Dedifferentiated amniotic fluid mesenchymal stem cell (primary cell): Measurements from ENCODE around the gene LMOD1.
A peak's percentile ranks its signal among the peaks of the same experiment; 100 is the strongest.
"Not testable (repeated sequence)": the region's sequence is repeated elsewhere in the genome, so short reads cannot be mapped to it uniquely, and the experiment has no call there.

Experiments used
- DNase-seq: peaks from one replicate; pipeline ENCODE4 v3.0.0-alpha.2; 2016; ENCODE audit errors: extremely low spot score

Gene LMOD1

DNA sequence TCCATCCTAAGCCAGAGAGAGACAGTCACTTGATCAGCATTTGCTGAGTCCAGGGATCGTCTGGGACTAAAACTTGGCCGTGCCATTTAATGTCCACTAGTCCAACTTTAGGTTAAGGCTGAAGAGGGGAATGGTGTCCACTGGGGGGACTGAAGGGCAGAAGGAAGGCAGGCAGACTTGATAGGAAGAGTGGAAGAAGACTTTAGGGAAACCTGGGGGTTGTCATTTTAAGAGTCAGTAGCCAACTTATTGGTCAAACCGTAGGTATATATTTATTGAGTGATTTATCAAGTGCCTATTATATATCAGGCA lies 1.3 kb upstream of the LMOD1 start:
- DNase-seq = no peak

GRCh38 chr1:201945863-201946223 lies 505 bp downstream of the LMOD1 start:
- DNase-seq = no peak

- DNase-seq = no peak
Measured at GRCh38 chr1:201945157-201945556, 1.2 kb downstream of the LMOD1 start.

DNA sequence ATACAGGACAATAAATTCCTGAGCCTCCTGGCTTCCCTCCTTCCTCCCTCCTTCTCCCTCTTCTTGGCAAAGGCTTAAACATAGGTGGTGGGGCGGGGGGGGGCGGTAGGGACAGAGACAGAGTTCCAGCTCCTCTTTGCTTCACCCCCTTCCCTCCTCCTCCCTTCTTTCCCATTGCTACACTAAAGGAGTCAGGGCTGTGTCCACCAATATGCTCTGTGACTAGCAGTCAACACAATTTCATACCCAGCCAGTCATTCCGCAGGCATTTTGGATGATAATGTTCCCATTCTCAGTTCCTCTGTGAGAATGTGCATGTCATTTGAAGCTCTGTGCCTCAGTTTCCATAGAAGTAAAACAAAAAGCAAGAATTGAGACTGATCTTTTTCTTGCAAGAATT lies 1.7 kb downstream of the LMOD1 start:
- DNase-seq = no peak

- no peak for DNase-seq
Measured at GRCh38 chr1:201944002-201944401, 2.3 kb downstream of the LMOD1 start.

DNA sequence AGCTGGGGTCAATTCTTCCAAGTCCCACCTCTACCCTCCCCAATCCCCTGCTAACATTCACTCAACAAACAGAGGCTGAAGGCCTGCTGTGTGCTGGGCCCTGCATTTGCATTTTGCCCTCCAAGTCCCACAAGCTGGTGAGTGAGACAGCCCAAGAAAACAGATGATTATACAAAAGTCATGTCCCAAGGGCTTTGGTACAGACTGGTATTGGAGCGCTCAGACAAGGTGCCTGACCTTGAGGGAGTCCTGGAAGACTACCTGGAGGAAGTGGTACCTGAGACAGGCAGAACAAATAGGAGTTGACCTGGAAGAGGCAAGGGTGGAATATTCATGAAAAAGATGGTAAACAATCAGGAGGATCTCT lies 4.2 kb downstream of the LMOD1 start:
- DNase-seq = no peak

DNA sequence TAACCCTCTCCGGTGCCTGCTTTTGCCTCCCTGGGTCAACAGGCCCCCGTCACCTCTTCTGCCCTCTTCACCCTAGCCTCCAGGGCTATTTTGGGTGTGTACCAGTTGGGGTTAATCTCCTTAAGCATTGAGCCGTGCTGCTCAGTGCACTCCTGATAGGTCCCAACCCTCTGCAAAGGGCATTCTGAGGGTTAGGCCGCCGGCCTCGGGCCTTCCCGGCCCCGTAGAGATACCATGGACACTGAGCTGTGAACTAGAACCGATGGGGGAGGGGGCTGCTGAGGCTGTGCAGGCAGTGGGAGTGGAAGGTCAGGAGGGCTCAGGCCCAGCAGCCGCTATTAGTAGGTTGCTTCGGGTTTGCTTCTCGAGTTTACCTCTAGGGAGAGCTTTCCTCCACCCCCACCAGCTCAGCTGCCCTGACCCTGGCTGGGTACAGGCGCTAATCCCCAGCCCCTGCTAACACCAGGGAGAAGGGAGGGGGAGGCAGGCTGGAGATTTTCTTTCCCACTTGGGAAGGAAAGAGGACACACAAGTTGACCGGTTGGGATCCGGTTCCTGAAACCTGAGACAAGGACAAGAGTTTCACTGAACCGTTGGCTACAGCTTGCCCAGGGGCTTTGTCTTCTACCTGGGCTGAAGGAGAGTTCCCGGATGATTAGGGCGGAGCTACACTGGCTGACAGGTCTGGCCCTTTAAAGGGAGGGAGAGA lies 4.8 kb downstream of the LMOD1 start:
- no peak for DNase-seq

DNA sequence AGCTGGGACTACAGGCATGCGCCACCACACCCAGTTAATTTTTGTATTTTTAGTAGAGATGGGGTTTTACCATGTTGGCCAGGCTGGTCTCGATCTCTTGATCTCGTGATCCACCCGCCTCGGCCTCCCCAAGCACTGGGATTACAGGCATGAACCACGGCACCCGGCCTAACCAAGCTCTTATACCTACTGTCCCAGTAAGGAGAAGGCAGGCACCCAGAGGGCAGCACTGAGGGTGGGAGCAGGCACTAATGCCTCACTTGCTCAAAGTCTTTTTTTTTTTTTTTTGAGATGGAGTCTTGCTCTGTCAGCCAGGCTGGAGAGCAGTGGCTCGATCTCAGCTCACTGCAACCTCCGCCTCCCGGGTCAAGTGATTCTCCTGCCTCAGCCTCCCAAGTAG lies 6.0 kb downstream of the LMOD1 start:
- not testable (repeated sequence) for DNase-seq

DNA sequence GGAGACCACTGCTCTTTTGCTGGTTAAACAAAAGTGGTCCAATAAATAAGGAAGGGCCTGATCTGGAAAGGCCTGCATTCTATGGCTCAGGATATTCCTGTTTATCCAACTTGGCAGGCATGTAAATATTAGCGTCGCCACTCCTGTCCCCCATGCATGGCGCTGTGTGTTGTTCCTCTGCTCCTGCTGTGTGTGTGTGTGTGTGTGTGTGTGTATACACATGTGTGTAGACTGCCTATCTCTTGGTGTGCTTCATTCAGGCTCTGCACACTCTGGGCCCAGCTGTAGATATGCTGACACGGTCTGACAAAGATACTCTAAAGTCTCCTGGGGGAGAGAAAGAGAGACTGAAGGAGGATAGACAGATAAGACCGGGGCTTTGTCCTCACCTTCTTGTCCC lies 6.8 kb downstream of the LMOD1 start:
- no peak for DNase-seq

GRCh38 chr1:201939148-201939547 lies 7.2 kb downstream of the LMOD1 start:
- no peak for DNase-seq

GRCh38 chr1:201938440-201939035 lies 7.8 kb downstream of the LMOD1 start:
- DNase-seq = no peak

DNA sequence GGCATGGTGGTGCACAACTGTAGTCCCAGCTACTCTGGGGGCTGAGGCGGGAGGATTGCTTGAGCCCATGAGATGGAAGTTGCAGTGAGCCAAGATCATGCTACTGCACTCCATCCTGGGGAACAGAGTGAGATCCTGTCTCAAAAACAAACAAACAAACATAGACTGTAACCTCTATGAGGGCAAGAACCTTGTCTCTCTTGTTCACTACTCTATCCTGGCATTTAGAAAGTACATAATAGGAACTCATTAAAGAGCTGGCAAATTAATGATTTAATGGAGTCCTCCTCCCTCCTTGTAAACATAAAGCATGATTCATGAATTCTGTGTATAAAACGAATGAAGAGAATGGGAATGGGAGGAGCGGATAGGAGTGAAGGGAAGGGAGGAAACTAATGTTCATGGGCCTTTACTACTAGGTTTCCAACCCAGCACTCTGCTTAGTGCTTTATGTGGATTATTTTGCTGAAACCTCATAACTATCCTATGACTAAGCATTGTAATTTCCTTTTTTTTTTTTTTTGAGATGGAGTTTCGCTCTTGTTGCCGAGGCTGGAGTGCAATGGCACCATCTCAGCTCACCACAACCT lies 8.6 kb downstream of the LMOD1 start:
- DNase-seq = peak; percentile 47

DNA sequence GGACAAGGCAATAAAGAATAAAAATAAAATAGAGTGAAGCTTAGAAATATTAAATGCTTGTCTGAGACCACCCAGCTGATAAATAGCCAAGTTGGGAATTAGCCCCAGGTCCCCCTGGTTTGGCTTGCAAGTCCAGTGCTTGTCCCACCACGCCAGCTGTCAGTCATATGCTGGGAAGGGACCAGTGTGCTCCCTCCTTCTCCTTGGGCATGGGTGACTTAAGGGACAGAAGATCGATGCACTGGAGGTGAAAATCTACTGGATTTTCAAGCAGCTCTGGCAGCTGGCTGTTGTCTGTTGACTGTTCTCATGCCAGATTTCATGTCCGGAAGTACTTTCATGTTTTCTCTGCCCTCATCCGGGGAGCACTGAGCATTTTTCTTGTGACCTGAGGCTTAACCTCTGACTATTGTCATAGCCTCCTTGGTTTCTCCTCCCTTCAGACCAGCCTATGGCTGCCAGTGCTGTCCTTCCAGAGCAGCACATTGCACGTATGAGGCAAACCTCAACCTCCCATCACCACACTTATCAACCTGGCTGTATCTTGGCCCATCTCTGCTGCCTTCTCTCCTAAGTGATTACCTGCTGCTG lies 12.4 kb downstream of the LMOD1 start:
- no peak for DNase-seq

GRCh38 chr1:201930803-201931202 lies 15.5 kb downstream of the LMOD1 start:
- no peak for DNase-seq

- DNase-seq = no peak
Measured at GRCh38 chr1:201930137-201930536, 16.2 kb downstream of the LMOD1 start.

DNA sequence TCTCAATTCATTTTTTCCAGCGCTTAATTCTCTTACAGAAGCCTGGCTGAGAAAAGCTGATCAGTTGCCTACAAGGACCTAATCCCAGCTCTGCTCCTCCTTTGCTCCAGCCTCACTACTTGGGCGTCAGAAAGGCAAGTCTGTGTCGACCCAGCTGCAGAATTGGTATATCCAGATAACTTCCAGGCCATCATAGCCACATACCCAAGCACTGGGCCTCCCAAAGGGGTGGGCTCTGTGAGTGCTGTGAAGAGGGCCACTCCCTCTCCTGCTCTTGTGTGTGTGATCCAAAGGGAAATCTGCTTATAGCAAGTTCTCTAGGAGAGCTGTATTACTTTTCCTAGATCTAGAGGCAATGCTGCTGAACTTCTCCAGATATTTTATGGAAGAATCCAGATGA lies 18.1 kb downstream of the LMOD1 start:
- DNase-seq = no peak

DNA sequence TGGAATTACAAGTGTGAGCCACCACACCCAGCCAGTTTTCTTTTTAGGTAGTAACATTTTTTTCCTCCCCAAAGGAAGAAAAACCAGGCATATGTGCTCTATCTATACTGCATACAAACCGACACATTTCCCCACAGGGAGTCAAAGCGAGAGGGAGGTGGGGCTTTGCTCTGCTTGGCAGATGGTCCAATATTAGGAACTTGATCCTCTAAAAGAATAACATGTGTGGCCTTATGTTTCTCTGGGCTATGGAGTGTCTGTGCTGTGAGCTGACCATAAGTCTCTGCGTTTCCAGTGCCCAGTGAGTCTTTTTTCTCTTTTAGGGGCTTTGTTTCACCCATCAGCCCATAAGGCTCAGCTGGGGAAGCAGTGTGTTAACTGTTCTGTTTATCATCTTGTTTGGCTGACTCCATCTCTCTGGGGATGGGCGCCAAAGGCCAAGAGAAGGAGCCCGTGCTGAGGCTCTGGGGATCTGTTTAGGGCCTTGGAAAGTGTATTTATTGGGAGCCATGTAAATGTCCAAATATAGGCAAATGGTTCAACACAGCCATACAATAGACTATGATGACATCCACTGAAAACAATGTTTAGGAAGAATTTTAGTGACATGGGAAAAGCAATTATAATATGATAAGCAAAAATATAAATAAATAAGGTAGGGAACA lies 20.2 kb downstream of the LMOD1 start:
- no peak for DNase-seq

- DNase-seq = no peak
Measured at GRCh38 chr1:201925301-201925567, 21.1 kb downstream of the LMOD1 start.

GRCh38 chr1:201921952-201922558 lies 24.3 kb downstream of the LMOD1 start:
- DNase-seq = no peak

GRCh38 chr1:201918343-201918742 lies 28.0 kb downstream of the LMOD1 start:
- DNase-seq = no peak

DNA sequence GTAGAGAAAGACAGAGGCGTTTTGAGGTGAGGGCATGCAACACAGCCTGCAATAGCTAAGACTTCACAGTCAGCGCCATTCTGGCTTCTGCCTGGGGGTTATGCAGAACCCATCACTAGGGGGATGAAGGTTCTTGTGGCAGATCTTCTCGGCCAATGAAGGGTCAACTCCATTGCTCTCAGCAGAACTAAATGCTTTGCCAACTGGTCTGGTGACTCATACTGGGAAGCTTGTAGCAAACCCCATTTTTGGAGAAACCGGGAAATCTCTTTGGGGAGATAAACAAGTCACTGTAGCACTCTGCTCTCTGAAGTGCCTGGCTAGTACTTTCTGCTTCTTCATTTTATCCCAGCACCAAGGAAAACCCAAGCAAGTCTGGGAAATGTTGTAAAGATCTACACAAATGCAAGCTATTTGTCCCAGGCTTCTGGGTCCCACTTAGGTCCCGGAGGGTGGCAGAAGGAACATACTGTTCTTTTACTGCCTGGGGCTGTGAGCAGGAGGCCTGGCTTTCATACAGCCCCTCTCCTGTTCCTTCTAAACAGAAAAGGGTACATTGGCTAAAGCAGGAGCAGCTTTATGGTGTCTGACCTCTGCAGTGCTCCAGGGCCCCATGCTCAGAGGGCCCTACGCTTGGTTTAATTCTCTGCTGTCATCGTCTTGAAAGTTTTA lies 28.9 kb downstream of the LMOD1 start:
- DNase-seq = peak; percentile 50

DNA sequence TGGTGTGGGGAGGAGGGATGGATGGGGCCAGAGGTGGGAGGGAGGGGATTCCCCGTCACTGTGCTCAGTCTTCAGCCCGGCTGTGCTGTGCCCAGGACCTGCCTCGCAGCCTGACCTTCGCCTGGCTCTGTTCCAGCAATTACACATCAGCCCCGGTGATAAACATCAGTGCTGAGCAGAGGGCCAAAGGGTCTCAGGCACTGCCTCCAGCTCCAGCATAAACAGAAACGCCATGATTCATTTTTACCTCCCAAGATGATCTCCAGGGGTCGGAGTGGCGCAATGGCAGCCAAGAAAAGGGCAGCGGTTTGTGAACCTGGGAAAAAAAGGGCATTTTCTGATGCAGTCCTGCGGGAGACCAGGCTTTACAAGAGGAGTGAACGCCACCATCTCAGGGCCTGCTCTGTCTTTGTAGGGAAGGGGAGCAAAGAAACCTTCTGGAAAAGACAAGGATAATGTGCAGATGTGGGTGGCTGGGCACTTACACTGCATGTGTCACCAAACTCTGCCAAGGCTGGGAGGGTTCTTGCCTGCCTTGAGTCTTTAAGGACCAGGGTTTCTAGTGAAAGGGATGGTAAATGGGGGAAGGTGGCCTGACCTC lies 29.6 kb downstream of the LMOD1 start:
- peak; percentile 40 for DNase-seq
